ENCODE measurements around the gene DHPS.

GRCh38 chr19:12676928-12677327 lies 4.8 kb downstream of the DHPS start:
- TF ChIP-seq POLR2A (IDR thresholded peaks at IDR 0.05), result no peak
- no peak for TF ChIP-seq POLR2AphosphoS5 (IDR thresholded peaks at IDR 0.05)
- TF ChIP-seq CTCF (IDR thresholded peaks at IDR 0.05), result no peak
- TF ChIP-seq EP300 (IDR thresholded peaks at IDR 0.05; ENCODE audit: low read depth), result no peak

Data from transverse colon (tissue), 4 donors.